Keratinocyte (primary cell): ENCODE measurements around the gene CD24.

Experiments used
- EZH2 ChIP-seq: IDR thresholded peaks from one replicate; pipeline ENCODE4 v1.6.1; 2012; ENCODE audit warnings: inconsistent platforms, mild to moderate bottlenecking, low read length, moderate library complexity
- TF ChIP-seq, protein P1 (sequence below), 3 experiments: IDR thresholded peaks in 1 of 3; conservative IDR thresholded peaks in 1 of 3; optimal IDR thresholded peaks in 1 of 3; 2 replicates in 2 of 3; 3 replicates in 1 of 3; pipeline versions ENCODE3 to v1.5.1; 2011; ENCODE audit warnings: low read length in 3 of 3, mild to moderate bottlenecking in 3 of 3, moderate library complexity in 2 of 3, control low read depth in 1 of 3, inconsistent platforms in 1 of 3; ENCODE audit not compliant: insufficient read depth in 2 of 3; ENCODE audit errors: extremely low read depth in 1 of 3

DNA sequence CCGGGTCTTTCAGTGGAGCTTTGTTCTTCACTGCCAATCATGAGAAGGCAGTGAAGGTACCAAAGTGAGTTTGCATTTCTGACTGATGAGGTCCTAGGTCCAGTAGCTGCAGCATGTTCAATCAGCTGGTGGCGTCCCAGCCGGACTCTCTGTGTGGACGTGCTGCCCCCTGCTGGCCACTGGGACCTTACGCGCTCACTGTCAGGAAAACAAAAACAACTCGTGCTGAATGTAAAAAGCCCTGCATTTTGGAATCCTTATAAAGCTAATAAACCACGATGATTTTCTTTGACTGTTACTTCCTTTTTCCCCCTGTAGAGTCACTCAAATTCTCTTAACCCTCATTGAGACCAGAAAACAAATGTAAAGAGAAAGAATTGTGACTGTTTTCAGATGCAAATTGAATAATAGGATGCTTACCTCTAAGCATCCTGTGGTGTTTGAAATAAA, 4.9 kb upstream of the CD24 start:
- TF ChIP-seq, protein P1, sequence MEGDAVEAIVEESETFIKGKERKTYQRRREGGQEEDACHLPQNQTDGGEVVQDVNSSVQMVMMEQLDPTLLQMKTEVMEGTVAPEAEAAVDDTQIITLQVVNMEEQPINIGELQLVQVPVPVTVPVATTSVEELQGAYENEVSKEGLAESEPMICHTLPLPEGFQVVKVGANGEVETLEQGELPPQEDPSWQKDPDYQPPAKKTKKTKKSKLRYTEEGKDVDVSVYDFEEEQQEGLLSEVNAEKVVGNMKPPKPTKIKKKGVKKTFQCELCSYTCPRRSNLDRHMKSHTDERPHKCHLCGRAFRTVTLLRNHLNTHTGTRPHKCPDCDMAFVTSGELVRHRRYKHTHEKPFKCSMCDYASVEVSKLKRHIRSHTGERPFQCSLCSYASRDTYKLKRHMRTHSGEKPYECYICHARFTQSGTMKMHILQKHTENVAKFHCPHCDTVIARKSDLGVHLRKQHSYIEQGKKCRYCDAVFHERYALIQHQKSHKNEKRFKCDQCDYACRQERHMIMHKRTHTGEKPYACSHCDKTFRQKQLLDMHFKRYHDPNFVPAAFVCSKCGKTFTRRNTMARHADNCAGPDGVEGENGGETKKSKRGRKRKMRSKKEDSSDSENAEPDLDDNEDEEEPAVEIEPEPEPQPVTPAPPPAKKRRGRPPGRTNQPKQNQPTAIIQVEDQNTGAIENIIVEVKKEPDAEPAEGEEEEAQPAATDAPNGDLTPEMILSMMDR (optimal IDR thresholded peaks at IDR 0.05 in 1 of 3, IDR thresholded peaks at IDR 0.05 in 1 of 3, conservative IDR thresholded peaks at IDR 0.05 in 1 of 3; ENCODE audit: extremely low read depth in 1 of 3, insufficient read depth in 2 of 3, low read length in 3 of 3), result peak; percentile 93 to 98 (median 96)
- no peak for TF ChIP-seq EZH2
